Adrenal gland (tissue), 12 donors: ENCODE measurements around the gene DHRS4. TPM values are rescaled to one million over a fixed set of nuclear protein-coding genes. Genes with fewer than 3 reads are reported as not detected.
"Not testable (repeated sequence)": the region's sequence is repeated elsewhere in the genome, so short reads cannot be mapped to it uniquely, and the experiment has no call there.

Experiments used
- DNase-seq, 7 donors: peaks; one replicate each; pipeline ENCODE4 v3.0.0-alpha.2; 2019 to 2020
- H3K27ac ChIP-seq, 5 donors: fragments of 200-600 bp; sonication (generic) in 4 of 5; 1 replicate in 3 of 5; 2 replicates in 2 of 5; pipeline versions ENCODE4 v1.5.1 to v1.8.0; 2016 to 2020; ENCODE audit warnings: mild to moderate bottlenecking in 1 of 5
- H3K27me3 ChIP-seq: fragments of 200-600 bp; 2 replicates; pipeline ENCODE4 v1.8.0; 2021
- H3K36me3 ChIP-seq, 2 donors: fragments of 200-600 bp; replicated peaks in 1 of 2; 1 replicate in 1 of 2; 2 replicates in 1 of 2; pipeline versions ENCODE4 v1.5.1 to v1.8.0; 2018 to 2022
- H3K4me1 ChIP-seq, 2 donors: fragments of 200-600 bp; replicated peaks in 1 of 2; 1 replicate in 1 of 2; 2 replicates in 1 of 2; pipeline versions ENCODE4 v1.5.1 to v1.8.0; 2018 to 2021
- H3K4me3 ChIP-seq, 4 donors: fragments of 200-600 bp; sonication (generic) in 3 of 4; one replicate each; pipeline ENCODE4 v1.5.1; 2016 to 2018
- H3K9me3 ChIP-seq, 3 donors: fragments of 200-600 bp; sonication (generic) in 1 of 3; replicated peaks in 1 of 3; 1 replicate in 2 of 3; 2 replicates in 1 of 3; pipeline versions ENCODE4 v1.5.1 to v1.8.0; 2016 to 2021
- CTCF ChIP-seq, 6 experiments: fragments of 450-650 bp in 4 of 6; fragments of 200-600 bp in 2 of 6; sonication (generic) in 1 of 6; IDR thresholded peaks; 1 replicate in 5 of 6; 2 replicates in 1 of 6; pipeline versions ENCODE4 v1.5.1 to v1.8.0; 2016 to 2021; ENCODE audit warnings: antibody characterized with exemption in 6 of 6, mild to moderate bottlenecking in 2 of 6, moderate library complexity in 1 of 6
- POLR2A ChIP-seq, 2 donors: fragments of 450-650 bp; IDR thresholded peaks; one replicate each; pipeline ENCODE4 v1.6.1; 2017; ENCODE audit warnings: antibody characterized with exemption in 2 of 2, mild to moderate bottlenecking in 2 of 2, moderate library complexity in 1 of 2
- WGBS, 4 donors: extraction: QIAGEN DNeasy Blood & Tissue Kit in 2 of 4; methylation state at CpG; one replicate each; pipeline versions ENCODE4 v1.1.5 to v1.1.7; 2013 to 2017; 5-methylcytosine and 5-hydroxymethylcytosine counted together
- intact Hi-C, 2 donors: fragments of 100-400 bp; cut with DNase I; formaldehyde crosslinking; loops; one replicate each; pipeline versions ENCODE4 v1.14.1 to v1.15.0; 2022 to 2023
- polyA plus RNA-seq, 3 donors: library from polyadenylated mRNA; stranded (reverse); fragments of 200-250 nt in 2 of 3; fragments of 350-450 nt in 1 of 3; fragmentation: Illumina TruSeq in 1 of 3; extraction: RNeasy Lipid Tissue Mini Kit (QIAGEN cat#74804) in 1 of 3; gene quantifications; one replicate each; pipeline ENCODE4 v1.2.3, GENCODE V29; 2013 to 2014
- total RNA-seq, 9 donors: library from RNA; depleted of rRNA in 4 of 9; stranded (reverse); fragments of >200 nt in 4 of 9; fragments of 120-200 nt in 1 of 9; fragmentation: NEBNext Ultra II Directional in 1 of 9; extraction: Animal tissue kit (Norgen Biotek cat#: 25700) in 1 of 9; gene quantifications; one replicate each; pipeline versions ENCODE4 v1.1.0 to v1.2.4, GENCODE V29; 2013 to 2023
- donor health status: healthy with polysubstance abuse.
- donor health status: Bipolar disorder and iron deficiency.
- donor health status: DM: yes; HTN: yes; CAD: no.
- donor health status: DM: no; HTN: no; CAD: no.
- donor health status: DM: no; HTN: no; CAD: no.
- donor health status: DM: yes; HTN: yes; CAD: no.

Gene DHRS4
- total and polyA plus RNA-seq, 12 donors, result 26.1 to 77.5 (median 47.7) TPM

DNA sequence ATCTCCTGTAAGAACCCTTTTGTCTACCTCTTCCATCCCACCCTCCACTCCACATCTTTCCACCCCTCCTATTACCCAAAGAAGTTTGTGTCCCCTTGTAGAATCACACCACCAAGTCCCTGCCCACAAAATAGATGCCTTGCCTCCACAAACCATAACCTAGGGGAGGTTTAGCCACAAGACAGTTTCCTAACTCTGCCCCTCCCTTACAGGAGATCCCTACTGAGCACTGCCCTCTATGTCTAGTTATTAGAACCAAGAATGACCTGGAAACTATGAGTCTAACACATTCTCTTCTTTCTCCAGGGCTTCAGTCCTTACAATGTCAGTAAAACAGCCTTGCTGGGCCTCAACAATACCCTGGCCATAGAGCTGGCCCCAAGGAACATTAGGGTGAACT lies 47.5 kb downstream of the DHRS4 start:
- H3K36me3 ChIP-seq, DNase-seq, H3K27ac ChIP-seq, H3K4me1 ChIP-seq, H3K27me3 ChIP-seq, H3K4me3 ChIP-seq, H3K9me3 ChIP-seq, intact Hi-C loops: not testable (repeated sequence)

DNA sequence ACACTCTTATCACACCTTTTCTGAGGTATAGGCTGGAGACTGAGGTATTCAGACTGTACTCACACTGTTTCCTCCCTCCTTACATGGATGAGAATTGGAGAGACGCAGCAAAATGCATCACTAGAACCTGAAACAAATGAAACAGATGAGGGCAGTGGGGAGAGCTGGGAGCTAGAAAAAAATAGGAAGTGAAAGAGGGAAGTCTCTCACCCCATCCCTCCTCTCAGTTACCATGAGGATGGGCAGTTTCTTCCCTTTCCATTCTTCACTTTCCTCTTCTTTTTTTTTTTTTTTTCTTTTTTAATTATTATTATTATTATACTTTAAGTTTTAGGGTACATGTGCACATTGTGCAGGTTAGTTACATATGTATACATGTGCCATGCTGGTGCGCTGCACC lies 48.1 kb downstream of the DHRS4 start:
- H3K4me1 ChIP-seq, H3K36me3 ChIP-seq, H3K27me3 ChIP-seq, H3K27ac ChIP-seq, intact Hi-C loops, DNase-seq, H3K9me3 ChIP-seq, H3K4me3 ChIP-seq: not testable (repeated sequence)
- 88% methylated on average over 1 of the region's 2 CpGs; no CpG with 5 or more reads in 3 of the 4 donors for WGBS, 4 donors

- H3K9me3 ChIP-seq, DNase-seq, H3K27me3 ChIP-seq, H3K36me3 ChIP-seq, H3K4me3 ChIP-seq, H3K27ac ChIP-seq, intact Hi-C loops, H3K4me1 ChIP-seq: not testable (repeated sequence)
- WGBS, 4 donors, result 0 to 7% methylated on average over 1 to 6 of the region's 15 CpGs; no CpG with 5 or more reads in 2 of the 4 donors
These were observed 52.9 kb downstream of the DHRS4 start for GRCh38 chr14:24006471-24006816.

DNA sequence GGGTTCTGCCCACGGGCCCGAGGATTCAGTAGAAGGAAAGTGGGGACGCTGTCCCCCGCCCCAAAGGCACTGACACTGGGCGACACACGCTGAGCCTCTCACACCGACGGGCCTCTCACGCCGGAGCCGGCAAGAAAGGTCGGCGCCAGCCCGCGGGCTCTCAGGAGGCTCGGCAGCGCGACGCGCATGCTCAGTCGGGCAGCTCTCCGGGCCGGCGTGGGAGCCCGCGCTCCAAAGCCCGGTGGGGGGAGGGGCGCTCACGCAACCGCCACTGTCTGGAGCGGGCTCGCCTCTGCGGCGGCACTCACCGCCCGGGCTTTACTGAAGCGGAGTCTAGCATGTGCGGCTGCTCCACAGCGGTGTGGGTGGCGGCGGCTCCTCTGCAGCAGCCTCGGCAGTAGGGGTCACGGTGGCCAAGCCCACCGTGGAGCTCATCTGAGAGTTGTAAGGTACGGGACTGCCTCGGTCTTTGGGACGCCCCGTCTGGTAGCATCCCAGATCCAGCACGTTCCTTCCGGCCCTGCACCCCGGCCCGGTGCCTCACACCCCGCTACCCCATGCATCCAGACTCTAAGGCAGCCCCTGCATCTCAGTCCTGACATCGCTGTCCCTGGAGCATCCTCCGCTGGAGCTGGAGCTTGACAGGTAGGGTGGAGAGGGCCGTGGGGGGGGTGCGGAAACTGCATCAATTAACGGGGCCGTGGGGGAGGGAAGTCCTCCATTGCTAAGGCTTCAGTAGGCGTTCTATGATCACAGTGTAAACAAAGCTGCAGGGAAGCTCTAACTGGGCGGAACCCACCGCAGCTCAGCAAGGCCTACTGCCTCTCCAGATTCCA lies 53.5 kb downstream of the DHRS4 start:
- H3K36me3 ChIP-seq, H3K9me3 ChIP-seq, H3K4me3 ChIP-seq, H3K27me3 ChIP-seq, H3K4me1 ChIP-seq, intact Hi-C loops, H3K27ac ChIP-seq: not testable (repeated sequence)
- 5 to 6% methylated on average over 35 to 60 of the region's 62 CpGs; no CpG with 5 or more reads in 2 of the 4 donors for WGBS, 4 donors
- peak in 6 of 7 donors; percentile 38 to 76 (median 52) for DNase-seq

- TF ChIP-seq CTCF (IDR thresholded peaks at IDR 0.05) (no peak), POLR2A (IDR thresholded peaks at IDR 0.05) (no peak)
- no peak overlapping the region for H3K4me3 ChIP-seq
- H3K9me3 ChIP-seq, result no peaks in the 10 kb centered on the region
- 67 to 74% (median 73%) methylated on average over 2 of the region's 2 CpGs for whole genome bisulfite sequencing, 4 donors
- H3K4me1 ChIP-seq, result no peaks in the 10 kb centered on the region
- intact Hi-C loops, result no loop called here
- H3K36me3 ChIP-seq, result no peaks in the 10 kb centered on the region
- no peak for DNase-seq
- H3K27me3 ChIP-seq, result no peaks in the 10 kb centered on the region
- no peak overlapping the region for H3K27ac ChIP-seq
These were observed 57.5 kb downstream of the DHRS4 start for GRCh38 chr14:24011051-24011450.

DNA sequence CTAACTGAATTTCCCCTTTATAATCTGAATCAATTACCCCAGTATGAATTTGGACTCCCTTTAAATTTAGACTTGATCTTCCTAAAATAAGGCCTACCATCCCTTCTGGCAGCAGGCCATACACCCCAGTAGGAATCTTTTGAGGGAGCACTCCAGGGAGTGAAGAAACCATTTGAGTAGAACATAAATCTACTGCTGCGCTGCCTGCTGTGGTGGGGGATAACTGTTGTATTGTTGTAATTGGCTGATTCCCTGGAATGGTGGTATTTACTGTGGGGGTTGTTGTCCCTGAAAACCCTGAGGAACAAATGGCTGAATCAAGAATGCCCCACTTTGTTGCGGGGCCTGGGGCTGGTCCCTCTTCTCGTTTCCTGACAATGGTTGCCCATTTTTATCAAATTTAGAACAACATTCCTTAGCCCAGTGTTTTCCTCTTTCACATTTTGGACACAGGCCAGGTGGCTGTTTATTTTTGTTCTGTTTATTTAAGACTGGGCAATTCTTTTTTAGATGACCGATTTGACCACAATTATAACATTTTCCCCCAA lies 59.2 kb downstream of the DHRS4 start:
- H3K27me3 ChIP-seq, H3K9me3 ChIP-seq, H3K4me1 ChIP-seq, H3K4me3 ChIP-seq, DNase-seq, H3K36me3 ChIP-seq, H3K27ac ChIP-seq, intact Hi-C loops: not testable (repeated sequence)
- WGBS, 4 donors, result 56 to 68% (median 63%) methylated on average over 4 of the region's 4 CpGs
